Lung (tissue), 16 donors: ENCODE results near the gene TSHR. TPM values are rescaled to one million over a fixed set of nuclear protein-coding genes. Genes with fewer than 3 reads are reported as not detected.
A peak's percentile ranks its signal among the peaks of the same experiment; 100 is the strongest.
"Not testable (repeated sequence)": the region's sequence is repeated elsewhere in the genome, so short reads cannot be mapped to it uniquely, and the experiment has no call there.

Experiments
- ATAC-seq: fragments of 200-7000 bp; cut with Tn5 transposase; one replicate; pipeline ENCODE4 v1.9.1; 2020; ENCODE audit warnings: moderate number of reproducible peaks; ENCODE audit not compliant: insufficient read depth, low FRiP score
- DNase-seq, 3 donors: peaks; one replicate each; pipeline ENCODE4 v3.0.0-alpha.2; 2013 to 2017
- H3K27ac ChIP-seq, 2 donors: one replicate each; pipeline ENCODE4 v1.5.1; 2013; ENCODE audit warnings: mild to moderate bottlenecking in 2 of 2, moderate library complexity in 2 of 2, control low read depth in 1 of 2, inconsistent platforms in 1 of 2, low read depth in 1 of 2, low read length in 1 of 2
- H3K27me3 ChIP-seq, 3 donors: one replicate each; pipeline ENCODE4 v1.5.1; 2013; ENCODE audit warnings: low read length in 2 of 3; ENCODE audit not compliant: control insufficient read depth in 3 of 3, insufficient read depth in 3 of 3
- H3K36me3 ChIP-seq, 4 donors: one replicate each; pipeline ENCODE4 v1.5.1; 2013; ENCODE audit warnings: low read length in 4 of 4, mild to moderate bottlenecking in 1 of 4, moderate library complexity in 1 of 4; ENCODE audit not compliant: control insufficient read depth in 4 of 4, insufficient read depth in 4 of 4
- H3K4me1 ChIP-seq, 5 donors: one replicate each; pipeline ENCODE4 v1.5.1; 2013; ENCODE audit warnings: low read length in 5 of 5, mild to moderate bottlenecking in 2 of 5, moderate library complexity in 1 of 5; ENCODE audit not compliant: control insufficient read depth in 5 of 5, insufficient read depth in 5 of 5
- H3K4me3 ChIP-seq: one replicate; pipeline ENCODE4 v1.5.1; 2013; ENCODE audit warnings: mild to moderate bottlenecking, control low read depth, moderate library complexity
- H3K9ac ChIP-seq, 2 donors: one replicate each; pipeline ENCODE4 v1.5.1; 2013; ENCODE audit warnings: low read length in 2 of 2, control low read depth in 1 of 2; ENCODE audit not compliant: insufficient read depth in 1 of 2
- H3K9me3 ChIP-seq, 4 donors: one replicate each; pipeline ENCODE4 v1.5.1; 2013; ENCODE audit warnings: low read length in 3 of 4, mild to moderate bottlenecking in 1 of 4, moderate library complexity in 1 of 4; ENCODE audit not compliant: control insufficient read depth in 4 of 4, insufficient read depth in 3 of 4
- CTCF ChIP-seq: IDR thresholded peaks from 2 replicates; pipeline ENCODE4 v1.5.1; 2012; ENCODE audit warnings: mild to moderate bottlenecking; ENCODE audit errors: control extremely low read depth, extremely low read depth
- WGBS, 2 donors: extraction: QIAGEN DNeasy Blood & Tissue Kit; methylation state at CpG; one replicate each; pipeline ENCODE4 v1.1.7; 2013; 5-methylcytosine and 5-hydroxymethylcytosine counted together
- long read RNA-seq, 5 donors: transcript quantifications; one replicate each; lab custom pipeline, GENCODE V29; 2026
- polyA plus RNA-seq, 2 donors: library from polyadenylated mRNA; stranded (reverse); fragments of 200-250 nt; gene quantifications; one replicate each; pipeline ENCODE4 v1.2.1, GENCODE V29; 2013
- total RNA-seq, 2 donors: library from RNA; depleted of rRNA in 1 of 2; stranded (reverse); fragments of >200 nt in 1 of 2; gene quantifications; one replicate each; pipeline ENCODE4 v1.2.1, GENCODE V29; 2014 to 2021
- donor health status: control.
- donor health status: control.
- donor health status: Bipolar disorder and iron deficiency.
- donor health status: healthy.
- donor health status: DM: yes; HTN: yes; CAD: no.

The TSHR gene
- under 1 TPM in 1 of 2 donors, not detected in 1; 0.31 TPM for total RNA-seq
- polyA plus RNA-seq = under 1 TPM; 0.04 to 0.07 TPM
- long read RNA-seq, donor 1 = 0 reads
- long read RNA-seq, donor 2 = 0 reads
- long read RNA-seq, donor 3 = 0 reads
- long read RNA-seq, donor 4 = 0 reads
- long read RNA-seq, donor 5 = 0 reads

- Histone ChIP-seq H3K4me1 (peaks cover 0 to 6% (median 3%) of the 10 kb centered on the region in 5 donors), H3K4me3 (peak within 1 kb of the TSS; percentile 53), H3K27ac (no peak within 1 kb of the TSS), H3K27me3 (peaks cover 0 to 31% (median 28%) of the 10 kb centered on the region in 3 donors), H3K9ac (no peak within 1 kb of the TSS), H3K36me3 (no peaks in the 10 kb centered on the region), H3K9me3 (no peaks in the 10 kb centered on the region)
- DNase-seq (peak in 1 of 3 donors; percentile 18), ATAC-seq (no peak)
- no peak for TF ChIP-seq CTCF
- 26% methylated on average over 21 of the region's 21 CpGs for WGBS, 2 donors
Measured at GRCh38 chr14:80955416-80955941, at the start of gene TSHR. Gene TSHR, plus strand, starts transcription at chr14:80955621. Its CDS starts 60 bp downstream, at chr14:80955681.

GRCh38 chr14:80906336-80906735 is 49.1 kb upstream of the TSHR start:
- Histone ChIP-seq H3K27me3 (no peaks in the 10 kb centered on the region), H3K4me3 (no peak overlapping the region), H3K9ac (no peak overlapping the region), H3K36me3 (peaks cover 0 to 3% (median under 1%) of the 10 kb centered on the region in 4 donors), H3K9me3 (no peaks in the 10 kb centered on the region), H3K4me1 (no peaks in the 10 kb centered on the region), H3K27ac (no peak overlapping the region)
- TF ChIP-seq CTCF = no peak
- ATAC-seq = no peak
- 45% methylated on average over 1 of the region's 1 CpG for WGBS, 2 donors
- DNase-seq = no peak

GRCh38 chr14:80906946-80907345 is 48.5 kb upstream of the TSHR start:
- no peak overlapping the region for H3K4me3 ChIP-seq
- TF ChIP-seq CTCF = no peak
- no peak for ATAC-seq
- no peak for DNase-seq
- 83 to 97% methylated on average over 4 of the region's 4 CpGs for WGBS, 2 donors
- H3K9me3 ChIP-seq = no peaks in the 10 kb centered on the region
- no peaks in the 10 kb centered on the region for H3K4me1 ChIP-seq
- H3K9ac ChIP-seq = no peak overlapping the region
- H3K36me3 ChIP-seq = peaks cover 0 to 3% (median under 1%) of the 10 kb centered on the region in 4 donors
- H3K27me3 ChIP-seq = no peaks in the 10 kb centered on the region
- no peak overlapping the region for H3K27ac ChIP-seq

GRCh38 chr14:80912013-80912412 is 43.4 kb upstream of the TSHR start:
- H3K27me3 ChIP-seq, DNase-seq, ATAC-seq, H3K9ac ChIP-seq, H3K27ac ChIP-seq, H3K36me3 ChIP-seq, H3K4me1 ChIP-seq, H3K4me3 ChIP-seq, H3K9me3 ChIP-seq: not testable (repeated sequence)
- WGBS, 2 donors = 93 to 98% methylated on average over 11 of the region's 11 CpGs
